GM21717 (cell line): ENCODE measurements around the gene GRIK4.
"Not testable (repeated sequence)": the region's sequence is repeated elsewhere in the genome, so short reads cannot be mapped to it uniquely, and the experiment has no call there.

Experiments used
- ATAC-seq: cut with Tn5 transposase; IDR thresholded peaks from one replicate; pipeline ENCODE4 v1.9.1; 2021; ENCODE audit warnings: mild to moderate bottlenecking, moderate library complexity; ENCODE audit not compliant: unreplicated experiment

Gene GRIK4

DNA sequence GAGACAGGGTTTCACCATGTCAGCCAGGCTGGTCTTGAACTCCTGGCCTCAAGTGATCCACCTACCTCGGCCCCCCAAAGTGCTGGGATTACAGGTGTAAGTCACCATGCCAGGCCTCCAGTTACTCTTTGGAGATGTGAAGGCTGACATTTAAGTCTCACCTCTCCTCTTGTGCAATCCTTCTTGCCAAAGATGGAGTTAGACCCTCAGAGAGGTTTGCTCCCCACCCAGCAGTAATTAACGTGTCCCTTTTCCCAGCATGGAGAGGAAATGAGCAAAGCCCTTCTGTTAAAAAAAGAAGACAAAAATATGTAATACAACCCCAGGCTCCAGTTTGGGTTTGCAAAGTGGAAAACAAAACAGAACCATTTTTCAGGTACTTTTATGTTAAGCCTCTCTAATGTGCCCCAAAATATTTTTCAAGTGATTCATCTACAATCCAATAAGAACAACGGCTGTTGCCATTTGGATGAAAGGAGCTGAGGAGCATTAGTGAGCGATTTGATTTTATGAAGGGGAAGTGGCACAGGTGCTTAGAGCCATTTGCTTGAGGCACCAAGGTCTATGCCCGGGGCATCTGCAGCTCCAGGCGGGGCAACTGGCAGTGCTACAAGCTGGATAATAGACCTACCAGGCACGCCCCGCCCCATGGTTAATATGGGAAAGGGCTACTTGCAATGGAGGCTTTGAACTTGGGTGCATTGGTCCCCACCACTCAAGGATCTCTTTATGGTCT lies 57.2 kb downstream of the GRIK4 start:
- ATAC-seq = no peak

DNA sequence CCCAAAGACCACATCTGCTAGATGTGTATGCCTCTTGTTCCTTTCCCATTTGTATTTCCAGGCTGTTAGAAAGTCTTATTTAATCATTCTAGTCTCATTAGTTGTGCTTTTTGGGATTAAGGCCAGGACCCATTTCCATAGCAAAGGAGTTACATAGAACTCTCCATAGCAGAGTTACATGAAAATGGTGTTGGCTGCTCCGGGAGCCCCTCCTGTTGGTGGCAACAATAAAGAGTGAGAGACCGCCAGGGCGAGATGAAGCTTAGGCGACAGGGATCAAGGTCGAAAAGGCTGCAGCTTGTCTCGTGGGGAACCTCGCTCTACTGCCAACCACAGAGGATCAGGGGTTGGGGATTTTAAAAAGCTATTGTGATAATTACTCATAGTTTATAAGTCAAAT lies 58.3 kb downstream of the GRIK4 start:
- ATAC-seq = no peak

DNA sequence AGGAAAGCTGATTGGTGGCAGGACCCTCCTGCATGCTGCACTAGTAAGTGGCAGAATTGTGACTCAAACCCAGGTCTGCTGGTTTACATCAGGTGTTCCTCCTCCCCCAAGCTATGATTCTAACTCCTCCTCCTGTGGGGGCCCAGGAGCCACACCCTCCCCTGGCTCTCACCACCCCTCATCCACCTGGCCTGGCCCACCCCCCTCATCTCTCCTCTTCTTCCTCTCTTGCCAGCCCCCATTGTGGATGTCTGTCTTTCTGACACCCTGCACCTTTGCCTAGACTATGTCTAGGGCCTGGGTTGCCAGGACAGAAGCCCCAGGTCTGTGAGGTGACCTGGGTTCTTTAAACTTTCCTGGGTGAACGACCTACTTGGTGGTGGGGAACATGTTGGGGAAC lies 59.9 kb downstream of the GRIK4 start:
- no peak for ATAC-seq

DNA sequence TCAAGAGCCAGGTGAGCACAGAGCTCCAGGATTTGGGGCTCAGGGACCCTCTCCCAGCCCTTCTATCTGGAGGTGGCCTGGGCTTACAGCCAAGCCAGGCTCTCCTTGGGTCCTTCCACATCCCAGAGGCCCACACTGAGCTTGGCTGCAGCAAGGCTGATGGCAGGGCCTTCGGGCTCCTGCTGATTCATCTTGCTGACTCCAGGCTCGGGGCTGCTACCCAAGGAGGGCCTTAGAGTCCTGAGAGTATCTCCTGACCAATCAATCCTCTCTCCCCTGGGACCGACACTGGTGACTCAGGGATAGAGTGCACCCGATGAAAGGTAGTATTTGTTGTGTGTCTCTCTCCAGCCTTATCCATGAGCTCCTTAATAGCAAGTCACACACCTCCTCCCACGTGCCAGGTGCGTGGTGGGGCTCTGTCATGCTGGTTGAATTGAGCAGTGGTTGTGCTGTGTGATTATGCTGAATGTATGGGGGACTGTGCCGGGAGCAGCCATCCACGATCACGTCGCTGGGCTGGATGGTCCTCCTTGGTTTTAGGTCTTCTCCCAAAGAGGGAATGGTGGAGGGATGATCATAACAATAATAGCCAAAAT lies 62.3 kb downstream of the GRIK4 start:
- no peak for ATAC-seq

DNA sequence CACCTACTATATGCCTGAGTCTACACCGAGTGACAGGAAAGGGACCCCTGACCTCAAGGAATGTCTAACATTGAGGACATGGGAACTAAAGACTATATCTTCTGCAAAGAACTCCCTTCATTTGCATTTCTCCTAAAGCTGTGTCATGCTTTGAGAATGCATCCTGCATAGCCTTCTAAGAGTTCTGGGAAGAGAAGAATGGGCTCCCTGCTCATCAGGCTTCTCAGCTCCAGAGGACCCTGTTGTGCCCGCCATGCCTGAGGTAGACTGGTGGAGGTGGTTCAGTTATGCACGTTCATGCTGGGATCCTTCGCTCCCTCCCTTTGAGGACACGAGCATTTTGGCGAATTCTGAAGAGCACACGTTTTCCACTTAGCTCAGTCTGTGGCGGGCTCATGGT lies 63.3 kb downstream of the GRIK4 start:
- no peak for ATAC-seq

DNA sequence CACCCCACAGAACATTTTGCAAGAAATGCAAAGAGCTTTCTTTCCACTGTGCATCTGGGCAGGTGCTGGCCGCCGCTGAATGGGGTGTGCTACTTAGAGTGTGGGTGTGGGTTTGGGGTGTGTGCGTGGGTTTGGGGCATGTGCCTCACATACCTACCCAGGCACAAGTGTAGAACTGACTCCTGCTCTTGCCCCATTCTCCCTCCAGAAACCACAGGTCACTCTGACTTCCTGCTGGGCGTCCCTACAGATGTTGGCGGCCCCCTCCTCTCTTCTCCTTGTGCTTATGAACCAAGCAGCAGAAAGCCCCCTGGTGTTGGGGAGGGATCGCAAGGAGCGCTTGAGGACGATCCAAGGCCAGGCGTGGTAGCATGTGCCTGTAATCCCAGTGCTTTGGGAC lies 63.9 kb downstream of the GRIK4 start:
- ATAC-seq = no peak

DNA sequence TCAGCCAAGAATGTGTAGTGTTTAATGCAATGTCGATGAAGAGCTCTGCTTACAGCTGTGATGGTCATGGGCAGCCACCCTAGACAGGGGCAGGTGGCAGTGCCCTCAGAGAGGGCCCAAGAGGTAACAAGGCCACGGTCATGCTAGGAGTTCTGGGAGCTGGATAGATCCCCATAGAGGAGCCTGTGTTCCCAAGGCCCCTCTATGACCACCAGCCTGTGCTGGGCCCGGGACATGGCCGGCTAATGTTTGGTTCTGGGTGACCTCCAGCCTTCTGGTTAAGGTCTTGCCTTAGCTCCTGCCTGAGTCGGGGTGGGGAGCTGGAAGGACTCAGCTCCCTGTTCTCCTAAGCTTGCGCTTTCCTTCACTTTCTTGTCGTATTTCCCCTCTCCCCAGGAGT lies 65.1 kb downstream of the GRIK4 start:
- no peak for ATAC-seq

DNA sequence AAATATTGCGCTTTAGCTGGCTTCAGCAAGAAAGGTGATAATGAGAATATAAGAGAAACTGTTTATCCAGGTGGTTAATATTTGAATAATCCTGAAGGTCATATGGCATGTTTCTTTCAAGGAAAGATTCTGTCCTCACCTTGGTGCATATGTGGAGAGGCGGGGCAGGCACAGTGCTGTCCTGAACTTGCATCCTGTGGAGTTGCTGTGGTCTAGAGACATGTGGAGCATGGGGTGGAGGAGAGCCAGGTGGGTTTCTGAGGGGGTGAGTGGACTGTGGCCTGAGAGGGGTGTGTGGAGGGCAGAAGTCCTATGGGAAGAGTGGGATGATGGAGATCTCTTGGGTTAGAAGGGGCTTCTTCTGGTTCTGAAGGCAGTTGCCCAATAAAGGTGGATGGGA lies 65.5 kb downstream of the GRIK4 start:
- ATAC-seq = no peak

DNA sequence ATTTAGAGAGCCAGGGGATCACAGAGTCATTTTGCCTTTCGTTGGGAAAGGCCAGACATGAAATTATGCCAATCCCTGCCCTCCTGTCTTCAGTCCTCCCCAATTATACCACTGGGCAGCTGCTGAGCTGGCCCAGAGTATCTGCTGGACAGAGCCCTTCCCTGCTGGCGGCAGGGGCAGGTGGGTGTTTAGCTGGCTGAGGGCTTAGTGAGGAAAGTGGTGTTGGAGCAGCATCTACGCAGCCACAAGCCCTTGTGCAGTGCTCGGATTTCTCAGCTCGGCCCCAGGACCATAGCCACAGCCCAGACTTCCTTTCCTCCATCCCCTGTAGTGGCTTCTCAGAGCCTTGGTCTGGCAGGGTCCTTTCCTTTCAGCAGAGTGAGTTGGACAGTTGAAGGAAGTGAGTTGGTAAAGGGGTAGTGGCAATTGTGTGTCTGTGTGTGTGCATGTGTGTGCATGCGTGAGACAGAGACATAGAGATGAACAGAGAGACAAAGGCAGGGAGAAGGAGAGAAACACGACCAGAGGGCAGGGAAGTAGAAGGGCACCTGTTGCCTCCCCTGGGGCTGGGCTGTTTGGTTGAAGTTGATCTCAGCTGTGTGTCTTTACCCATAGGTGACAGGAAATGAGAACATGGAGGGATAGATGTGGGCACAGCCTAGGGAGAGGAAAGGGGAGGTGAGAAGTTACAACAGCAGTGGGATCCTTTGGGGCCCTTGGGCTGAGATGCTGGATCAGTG lies 66.2 kb downstream of the GRIK4 start:
- ATAC-seq = no peak

DNA sequence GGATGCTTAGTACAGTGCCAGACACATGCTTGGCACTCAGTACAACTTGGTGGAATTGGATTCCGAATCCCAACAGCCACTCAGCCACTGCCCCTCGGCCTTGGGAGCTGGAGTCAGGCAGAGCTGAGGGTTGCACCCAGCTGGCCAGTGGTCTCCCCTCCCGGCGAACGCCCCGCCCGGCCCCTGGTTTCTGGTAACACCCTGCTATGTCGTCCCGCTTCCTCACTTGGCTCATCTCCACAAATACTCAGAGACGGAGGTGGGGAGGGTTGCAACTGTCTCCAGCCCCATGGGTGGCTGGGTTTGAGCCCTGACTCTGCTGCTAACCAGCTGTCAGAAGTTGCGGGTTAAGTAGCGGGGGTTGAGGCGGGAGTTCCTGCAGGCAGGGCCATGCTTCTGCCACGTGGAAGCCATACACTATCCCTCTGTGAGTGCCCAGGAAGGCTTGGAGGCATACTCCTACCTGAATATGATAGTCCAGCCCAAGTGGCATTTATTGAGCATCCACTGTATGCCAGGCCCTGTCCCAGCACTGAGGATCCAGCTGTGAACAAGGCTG lies 67.1 kb downstream of the GRIK4 start:
- ATAC-seq = no peak

DNA sequence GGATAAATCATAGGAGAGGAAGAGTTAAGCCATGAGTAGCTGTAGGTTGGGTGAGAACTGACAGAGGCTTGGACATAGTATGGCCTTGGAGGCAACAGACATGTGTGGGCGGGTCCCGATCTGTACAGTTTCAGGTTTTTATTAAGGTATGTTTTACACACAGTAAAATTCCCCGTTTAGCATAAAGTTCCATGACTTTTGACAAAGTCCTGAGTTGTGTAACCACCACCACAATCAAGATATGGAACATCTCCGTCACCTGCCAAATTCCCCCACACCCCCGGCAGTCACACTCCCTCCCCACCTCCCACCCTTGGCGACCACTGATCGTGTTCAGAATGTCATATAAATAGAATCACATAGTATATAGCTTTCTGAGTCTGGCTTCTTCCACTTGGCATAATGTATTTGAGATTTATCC lies 68.1 kb downstream of the GRIK4 start:
- no peak for ATAC-seq

DNA sequence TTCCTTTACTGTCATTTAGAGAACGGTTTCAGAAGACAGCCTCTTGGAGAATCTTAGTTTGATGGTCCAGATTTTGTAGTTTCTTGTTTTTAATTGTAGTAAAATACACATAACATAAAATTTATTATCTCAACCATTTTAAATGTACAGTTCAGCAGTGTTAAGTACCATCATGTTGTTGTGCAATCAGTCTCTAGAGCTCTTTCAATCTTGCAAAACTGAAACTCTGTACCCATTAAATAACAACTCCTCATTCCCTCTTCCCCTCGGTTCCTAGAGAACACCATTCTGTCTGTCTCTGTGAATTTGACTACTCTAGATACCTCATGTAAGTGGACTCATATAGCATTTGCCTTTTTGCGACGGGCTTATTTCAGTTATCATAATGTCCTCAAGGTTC lies 69.8 kb downstream of the GRIK4 start:
- no peak for ATAC-seq

DNA sequence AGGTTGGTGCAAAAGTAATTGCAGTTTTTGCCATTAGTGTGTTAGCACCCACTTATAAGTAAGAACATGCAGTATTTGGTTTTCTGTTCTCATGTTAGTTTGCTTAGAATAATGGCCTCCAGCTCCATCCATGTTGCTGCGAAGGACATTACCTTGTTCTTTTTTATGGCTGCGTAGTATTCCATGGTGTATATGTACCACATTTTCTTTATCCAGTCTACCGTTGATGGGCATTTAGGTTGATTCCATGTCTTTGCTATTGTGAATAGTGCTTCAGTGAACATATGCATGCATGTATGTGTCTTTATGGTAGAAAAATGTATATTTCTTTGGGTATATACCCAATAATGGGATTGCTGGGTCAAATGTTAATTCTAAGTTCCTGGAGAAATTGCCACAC lies 71.0 kb downstream of the GRIK4 start:
- not testable (repeated sequence) for ATAC-seq

DNA sequence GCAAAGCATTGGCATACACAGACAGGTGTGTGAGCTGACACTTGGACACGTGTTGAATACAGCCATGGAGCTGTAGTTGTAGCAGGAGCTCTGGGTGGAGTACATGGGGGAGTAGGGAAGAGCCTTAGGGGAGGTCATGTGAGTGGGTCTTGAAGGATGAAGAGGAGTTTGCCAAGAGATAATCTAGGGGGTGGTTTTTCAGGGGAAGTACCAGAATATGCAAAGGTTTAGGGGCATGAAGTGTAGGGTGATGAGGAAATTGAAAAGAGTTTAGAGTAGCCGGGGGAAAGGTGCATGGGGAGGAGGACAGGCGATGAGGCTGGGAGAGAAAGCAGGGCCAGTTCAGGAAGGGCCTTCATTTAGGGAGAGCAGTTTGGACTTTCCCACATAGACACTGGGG lies 74.5 kb downstream of the GRIK4 start:
- ATAC-seq = no peak

DNA sequence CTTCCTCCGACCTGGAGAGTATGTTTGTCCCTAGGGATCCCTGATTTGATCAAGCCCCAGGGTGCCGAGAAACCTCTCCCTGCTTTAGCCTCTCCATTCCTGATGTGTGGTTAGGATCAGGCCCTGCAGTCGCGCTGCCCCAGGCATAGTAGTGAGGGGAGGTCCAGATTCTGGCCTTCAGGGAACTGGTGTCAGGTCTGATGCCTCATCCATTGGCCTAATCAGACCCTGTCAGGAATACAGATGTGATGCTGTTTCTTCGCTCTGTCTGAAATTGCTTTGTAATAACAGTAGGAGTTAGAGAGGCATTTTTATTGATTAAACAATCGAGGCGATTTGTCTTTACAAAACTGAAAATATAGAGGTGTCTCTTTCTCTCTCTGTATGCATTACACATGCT lies 75.2 kb downstream of the GRIK4 start:
- ATAC-seq = no peak

DNA sequence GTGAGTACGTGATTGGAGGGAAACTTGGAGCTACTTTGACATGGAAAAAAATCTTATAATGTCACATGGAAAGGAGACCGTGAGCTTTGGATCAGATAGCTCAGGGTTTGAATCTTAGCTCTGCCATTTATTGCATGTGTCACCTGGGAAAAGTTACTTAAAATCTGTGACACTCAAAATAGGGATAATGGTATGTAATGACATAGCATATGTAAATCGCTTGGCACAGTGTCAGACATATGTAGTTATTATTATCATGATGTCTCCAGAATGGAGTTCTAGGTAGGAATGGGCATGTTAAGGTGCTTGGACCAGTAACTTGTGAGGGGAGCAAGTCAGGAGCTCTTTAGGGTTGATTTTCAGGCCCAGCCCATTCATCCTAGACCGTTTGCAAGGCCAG lies 75.8 kb downstream of the GRIK4 start:
- ATAC-seq = no peak

DNA sequence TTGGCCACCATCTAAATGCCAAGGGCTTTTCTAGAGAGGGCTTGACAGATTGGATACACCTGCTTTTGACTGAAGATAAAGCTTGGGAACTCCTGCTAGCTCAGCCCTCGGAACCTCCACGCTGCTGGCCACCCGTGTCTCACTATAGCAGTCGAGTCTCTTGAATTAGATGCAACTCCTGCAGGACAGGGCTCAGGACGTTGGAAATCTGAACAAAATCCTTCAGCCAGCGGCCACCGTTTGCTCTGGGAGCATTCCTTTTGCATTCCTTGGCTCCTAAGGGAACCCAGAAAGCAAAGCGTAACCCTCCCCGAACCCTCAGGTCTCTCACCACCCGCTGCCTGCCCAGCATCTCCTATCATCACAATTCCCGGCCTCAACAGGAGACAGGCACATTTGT lies 77.8 kb downstream of the GRIK4 start:
- no peak for ATAC-seq

DNA sequence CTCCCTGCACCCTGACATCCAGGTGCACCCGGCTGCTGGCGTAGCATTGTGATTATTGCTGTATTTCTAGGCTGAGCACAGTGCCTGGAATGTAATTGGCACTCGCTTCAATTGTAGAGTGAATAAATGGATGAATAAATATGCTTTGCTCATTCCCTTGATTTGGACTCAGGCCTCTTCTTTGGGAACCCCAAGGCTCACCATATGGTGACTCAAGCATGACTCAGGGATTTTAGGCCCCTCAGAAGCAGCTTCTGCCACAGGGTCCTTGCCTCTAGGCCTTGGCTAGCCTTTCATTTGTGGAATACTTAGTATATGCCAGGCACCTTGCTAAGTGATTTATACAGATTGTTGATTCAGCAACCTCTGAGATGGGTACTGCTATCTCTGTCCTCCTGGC lies 78.9 kb downstream of the GRIK4 start:
- ATAC-seq = no peak

DNA sequence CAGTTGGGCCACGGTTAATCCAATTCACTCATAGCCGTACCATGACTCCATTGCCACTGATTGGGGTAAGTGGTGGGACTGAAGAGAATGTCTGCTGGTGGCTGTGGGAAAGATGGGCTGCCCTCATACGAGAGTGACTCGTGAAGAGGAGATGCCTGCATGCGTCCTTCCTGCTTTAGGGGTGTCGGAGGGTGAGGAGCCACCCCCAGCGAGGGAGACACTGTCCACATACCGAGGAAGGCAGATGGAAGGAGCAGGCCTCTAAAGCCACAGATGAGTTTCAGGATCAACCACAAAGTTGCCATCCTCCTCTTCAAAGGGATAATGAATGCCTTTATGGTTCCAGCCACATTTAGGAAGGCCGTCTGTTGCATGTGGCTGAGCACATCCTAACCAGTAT lies 83.2 kb downstream of the GRIK4 start:
- ATAC-seq = no peak

DNA sequence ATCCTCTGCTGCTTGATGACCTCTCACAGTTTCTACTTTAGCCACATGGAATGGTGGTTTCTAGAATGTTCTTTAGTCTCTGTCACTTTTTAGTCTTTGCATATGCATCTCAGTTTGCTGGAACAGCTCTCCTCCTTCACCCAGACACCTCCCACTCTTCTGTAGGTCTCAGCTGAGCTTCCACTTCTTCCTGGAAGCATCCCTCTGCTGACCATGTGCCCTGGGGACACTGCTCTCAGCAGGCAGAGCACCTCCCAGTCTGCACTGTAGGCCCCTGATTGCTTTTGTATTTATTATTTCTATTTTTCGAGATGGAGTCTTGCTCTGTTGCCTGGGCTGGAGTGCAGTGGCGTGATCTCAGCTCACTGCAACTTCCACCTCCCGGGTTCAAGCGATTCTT lies 84.0 kb downstream of the GRIK4 start:
- ATAC-seq = no peak

DNA sequence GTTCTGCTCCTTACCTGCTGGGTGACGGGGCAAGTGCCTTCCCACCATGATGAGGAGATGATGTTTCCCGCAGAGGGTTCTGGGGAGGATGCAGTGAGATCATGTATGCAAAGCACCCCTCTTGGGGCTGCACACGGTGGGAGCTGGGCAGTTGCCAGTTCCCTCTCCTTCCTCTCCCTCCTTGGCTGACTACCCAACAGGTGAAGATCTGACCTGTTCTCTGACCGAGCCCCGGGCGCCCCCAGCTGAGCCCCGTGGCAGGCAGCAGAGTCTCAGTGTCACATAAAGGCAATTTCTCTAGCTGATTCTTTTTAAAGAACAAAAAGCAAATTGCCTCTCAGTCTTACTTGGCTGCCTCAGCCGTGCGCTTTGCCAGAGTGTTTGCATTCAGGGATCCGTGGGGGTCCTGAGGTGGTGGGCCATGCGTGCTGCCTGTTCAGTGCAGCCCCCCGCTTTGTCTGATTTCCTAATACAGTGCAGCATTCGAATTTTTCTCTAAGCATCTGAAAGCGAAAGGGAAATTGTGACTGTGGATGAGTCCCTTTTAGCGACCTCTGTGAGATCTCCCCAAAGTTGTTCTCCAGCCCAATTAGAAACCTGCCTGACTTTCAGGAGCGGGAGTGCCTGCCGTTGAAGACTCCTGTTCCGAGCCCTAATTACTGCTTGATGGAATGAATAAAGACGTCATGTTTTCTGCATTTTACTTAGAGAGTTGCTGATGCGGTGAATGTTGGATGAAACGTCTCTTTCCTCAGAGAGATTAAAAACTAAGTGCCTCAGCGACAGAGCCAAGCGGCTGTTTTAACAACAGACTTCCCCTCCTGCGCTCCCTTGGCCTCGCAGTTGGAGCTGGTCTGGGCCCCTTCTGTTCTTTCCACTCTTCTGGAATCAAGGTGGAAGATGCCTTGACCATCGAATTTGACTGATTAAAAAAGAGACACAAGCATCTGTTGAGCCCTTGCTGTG lies 86.0 kb downstream of the GRIK4 start:
- ATAC-seq = no peak
